GM21737 (cell line): ENCODE data around the gene SLC9A1.

Source experiments
- ATAC-seq: cut with Tn5 transposase; IDR thresholded peaks from one replicate; pipeline ENCODE4 v1.9.1; 2021; ENCODE audit warnings: mild to moderate bottlenecking, moderate library complexity; ENCODE audit not compliant: unreplicated experiment

Gene SLC9A1

GRCh38 chr1:27084107-27084506 is 70.8 kb downstream of the SLC9A1 start:
- ATAC-seq = no peak

- no peak for ATAC-seq
Observed at GRCh38 chr1:27077968-27078367, 77.0 kb downstream of the SLC9A1 start.

- ATAC-seq = no peak
Observed at GRCh38 chr1:27076803-27077202, 78.1 kb downstream of the SLC9A1 start.

- no peak for ATAC-seq
Observed at GRCh38 chr1:27074175-27074780, 80.6 kb downstream of the SLC9A1 start.

GRCh38 chr1:27071049-27071416 is 83.9 kb downstream of the SLC9A1 start:
- ATAC-seq = no peak

GRCh38 chr1:27070390-27071048 is 84.4 kb downstream of the SLC9A1 start:
- ATAC-seq = no peak

- no peak for ATAC-seq
Observed at GRCh38 chr1:27068922-27069321, 86.0 kb downstream of the SLC9A1 start.

GRCh38 chr1:27065999-27066630 is 88.8 kb downstream of the SLC9A1 start:
- no peak for ATAC-seq

GRCh38 chr1:27060891-27061290 is 94.0 kb downstream of the SLC9A1 start:
- no peak for ATAC-seq

- ATAC-seq = no peak
Observed at GRCh38 chr1:27058966-27059669, 95.8 kb downstream of the SLC9A1 start.

GRCh38 chr1:27057801-27058625 is 96.9 kb downstream of the SLC9A1 start:
- ATAC-seq = no peak

GRCh38 chr1:27057389-27057788 is 97.5 kb downstream of the SLC9A1 start:
- ATAC-seq = no peak

- no peak for ATAC-seq
Observed at GRCh38 chr1:27053977-27054753, 100.8 kb downstream of the SLC9A1 start.

- ATAC-seq = no peak
Observed at GRCh38 chr1:27052527-27052926, 102.4 kb downstream of the SLC9A1 start.

- ATAC-seq = no peak
Observed at GRCh38 chr1:27049607-27050006, 105.3 kb downstream of the SLC9A1 start.

- ATAC-seq = no peak
Observed at GRCh38 chr1:27049100-27049499, 105.8 kb downstream of the SLC9A1 start.
